ENCODE results near the gene ADD3. TPM values are rescaled to one million over a fixed set of nuclear protein-coding genes. Genes with fewer than 3 reads are reported as not detected.

The ADD3 gene
- total RNA-seq, 1 experiment from 2014 or later = 86.7 TPM

GRCh38 chr10:110142965-110143364 lies 135.2 kb downstream of the ADD3 start:
- Mint-ChIP-seq H3K27me3 (ENCODE audit: low read depth) (peaks cover 21% of the 10 kb centered on the region), H3K27ac (no peak overlapping the region), H3K36me3 (no peaks in the 10 kb centered on the region), H3K4me3 (no peak overlapping the region), H3K9me3 (no peaks in the 10 kb centered on the region), H3K4me1 (no peaks in the 10 kb centered on the region)
- POLR2A ChIA-PET = no interaction called here
- ATAC-seq (no peak), DNase-seq (ENCODE audit: low spot score) (no peak)
- CTCF ChIA-PET = interaction anchor here (0.6 to 1.3 kb wide), 3 partner anchors 63 to 258 kb away, joined by 3 to 8 read pairs (median 4); no protein-coding TSS in a partner anchor
- TF ChIP-seq FOXP1 (CRISPR knock-in tag; IDR thresholded peaks at IDR 0.05; ENCODE audit: borderline replicate concordance) = no peak

GRCh38 chr10:110144507-110144906 lies 136.7 kb downstream of the ADD3 start:
- Mint-ChIP-seq H3K9me3 (no peaks in the 10 kb centered on the region), H3K27me3 (ENCODE audit: low read depth) (peaks cover 36% of the 10 kb centered on the region), H3K27ac (no peak overlapping the region), H3K36me3 (no peaks in the 10 kb centered on the region), H3K4me1 (no peaks in the 10 kb centered on the region), H3K4me3 (no peak overlapping the region)
- no peak for ATAC-seq
- DNase-seq (ENCODE audit: low spot score) = no peak
- TF ChIP-seq CTCF (IDR thresholded peaks at IDR 0.05) = no peak
- TF ChIP-seq HMGXB4 (CRISPR knock-in tag; IDR thresholded peaks at IDR 0.05) = no peak
- TF ChIP-seq FOXK1 (CRISPR knock-in tag; IDR thresholded peaks at IDR 0.05) = no peak
- no peak for TF ChIP-seq CDX4 (CRISPR knock-in tag; IDR thresholded peaks at IDR 0.05; ENCODE audit: borderline replicate concordance)
- TF ChIP-seq ELF4 (CRISPR knock-in tag; IDR thresholded peaks at IDR 0.05; ENCODE audit: low read depth) = no peak
- no peak for TF ChIP-seq ZNF416 (CRISPR knock-in tag; IDR thresholded peaks at IDR 0.05)
- no peak for TF ChIP-seq USF2 (CRISPR knock-in tag; IDR thresholded peaks at IDR 0.05)
- TF ChIP-seq SP1 (CRISPR knock-in tag; conservative IDR thresholded peaks at IDR 0.05) = no peak
- TF ChIP-seq ZBTB43 (CRISPR knock-in tag; IDR thresholded peaks at IDR 0.05) = no peak
- TF ChIP-seq E2F5 (CRISPR knock-in tag; IDR thresholded peaks at IDR 0.05) = no peak
- TF ChIP-seq TEAD1 (CRISPR knock-in tag; IDR thresholded peaks at IDR 0.05) = no peak
- TF ChIP-seq ATF2 (CRISPR knock-in tag; IDR thresholded peaks at IDR 0.05; ENCODE audit: borderline replicate concordance, low read depth) = no peak
- ChIA-PET CTCF (interaction anchor here (1.0 kb wide), 2 partner anchors 18 to 79 kb away, joined by 3 read pairs; no protein-coding TSS in a partner anchor), POLR2A (no interaction called here)

Data from WTC11 (cell line).